ENCODE data around the gene FRRS1L. TPM values are rescaled to one million over a fixed set of nuclear protein-coding genes. Genes with fewer than 3 reads are reported as not detected.
"Not testable (repeated sequence)": the region's sequence is repeated elsewhere in the genome, so short reads cannot be mapped to it uniquely, and the experiment has no call there.

The FRRS1L gene
- total RNA-seq, 1 experiment from 2014 or later, result 0.02 TPM

DNA sequence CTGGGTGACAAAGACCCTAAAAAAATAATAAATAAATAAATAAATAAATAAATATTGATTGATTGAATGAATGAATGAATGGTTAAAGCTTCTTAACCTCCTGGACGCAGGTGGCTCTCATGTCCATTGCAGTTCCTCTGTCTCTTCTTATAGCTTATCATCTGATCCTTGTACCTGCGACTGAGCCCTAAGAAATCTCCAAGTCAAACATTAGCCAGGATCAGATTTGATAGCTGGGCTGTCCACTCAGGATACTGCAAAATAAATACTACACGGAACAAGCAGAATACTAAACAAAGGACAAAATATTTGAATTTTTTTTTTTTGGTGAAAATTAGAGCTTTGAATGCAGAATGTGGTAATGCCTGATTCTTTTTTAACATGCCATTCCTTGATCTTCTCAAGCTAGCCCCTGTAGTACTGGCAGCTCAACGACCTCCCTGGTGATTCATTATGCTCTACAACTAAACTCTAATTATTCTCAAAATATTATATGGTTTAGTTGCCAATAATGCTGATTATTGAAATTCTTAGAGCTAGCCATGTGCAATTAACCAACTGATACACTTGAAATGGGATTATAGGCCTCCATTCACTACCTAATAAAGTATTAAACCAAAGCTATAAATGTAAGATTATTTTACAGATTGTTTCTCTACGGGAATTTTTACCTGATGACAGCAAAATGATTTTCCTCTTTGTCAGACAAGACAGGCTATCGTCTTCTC lies 37.4 kb downstream of the FRRS1L start:
- Histone ChIP-seq H3K36me3 (no peaks in the 10 kb centered on the region), H3K4me1 (no peaks in the 10 kb centered on the region), H3K27ac (no peak overlapping the region), H3K27me3 (0 out of 2 replicates have a peak, but pooled peaks cover 10% of the 10 kb centered on the region), H3K9me3 (replicated peaks) (no peaks in the 10 kb centered on the region), H3K4me3 (no peak overlapping the region)
- no peak for DNase-seq

DNA sequence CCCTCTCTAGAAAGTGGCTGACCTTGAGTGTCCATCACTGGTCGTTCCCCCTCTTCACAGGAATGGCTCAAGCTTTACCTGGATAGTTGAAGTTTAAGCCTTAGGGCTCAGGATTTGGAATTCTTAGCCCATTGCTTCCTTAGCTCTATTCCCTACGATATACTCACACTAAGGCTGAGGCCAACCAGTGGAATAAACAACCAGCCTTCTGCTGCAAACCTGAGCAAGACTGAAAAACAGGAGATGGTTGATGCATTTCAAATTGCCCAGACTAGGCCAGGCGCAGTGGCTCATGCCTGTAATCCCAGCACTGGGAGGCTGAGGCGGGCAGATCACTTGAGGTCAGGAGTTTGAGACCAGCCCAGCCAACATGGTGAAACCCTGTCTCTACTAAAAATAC lies 40.4 kb downstream of the FRRS1L start:
- not testable (repeated sequence) for H3K4me3 ChIP-seq; H3K9me3 ChIP-seq (replicated peaks); H3K27ac ChIP-seq; H3K36me3 ChIP-seq; H3K4me1 ChIP-seq; DNase-seq
- H3K27me3 ChIP-seq, result 0 out of 2 replicates have a peak, but pooled peaks cover 10% of the 10 kb centered on the region

DNA sequence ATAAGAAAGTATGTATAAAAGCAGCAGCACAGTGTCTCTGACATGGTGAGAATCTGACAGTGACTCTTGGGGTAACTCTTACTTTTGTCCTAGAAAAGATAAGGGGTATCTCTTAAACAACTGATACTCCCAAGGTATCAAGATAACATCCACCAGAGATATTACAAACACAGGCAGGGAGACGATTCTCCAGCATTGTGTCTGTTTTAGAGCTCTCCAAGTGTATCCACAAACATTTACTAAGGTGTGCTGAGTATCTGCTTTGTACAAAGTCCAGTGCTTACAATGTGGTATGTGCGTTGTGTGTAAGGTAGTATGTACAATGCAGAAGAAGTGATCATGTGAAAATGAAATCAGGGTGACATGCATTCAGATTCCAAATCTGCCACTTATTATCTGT lies 42.9 kb downstream of the FRRS1L start:
- Histone ChIP-seq H3K4me3 (no peak overlapping the region), H3K4me1 (peaks cover 8% of the 10 kb centered on the region; the same call in 1 of the 2 replicates), H3K36me3 (no peaks in the 10 kb centered on the region), H3K27ac (no peak overlapping the region), H3K9me3 (replicated peaks) (no peaks in the 10 kb centered on the region), H3K27me3 (0 out of 2 replicates have a peak, but pooled peaks cover 6% of the 10 kb centered on the region)
- no peak for DNase-seq

DNA sequence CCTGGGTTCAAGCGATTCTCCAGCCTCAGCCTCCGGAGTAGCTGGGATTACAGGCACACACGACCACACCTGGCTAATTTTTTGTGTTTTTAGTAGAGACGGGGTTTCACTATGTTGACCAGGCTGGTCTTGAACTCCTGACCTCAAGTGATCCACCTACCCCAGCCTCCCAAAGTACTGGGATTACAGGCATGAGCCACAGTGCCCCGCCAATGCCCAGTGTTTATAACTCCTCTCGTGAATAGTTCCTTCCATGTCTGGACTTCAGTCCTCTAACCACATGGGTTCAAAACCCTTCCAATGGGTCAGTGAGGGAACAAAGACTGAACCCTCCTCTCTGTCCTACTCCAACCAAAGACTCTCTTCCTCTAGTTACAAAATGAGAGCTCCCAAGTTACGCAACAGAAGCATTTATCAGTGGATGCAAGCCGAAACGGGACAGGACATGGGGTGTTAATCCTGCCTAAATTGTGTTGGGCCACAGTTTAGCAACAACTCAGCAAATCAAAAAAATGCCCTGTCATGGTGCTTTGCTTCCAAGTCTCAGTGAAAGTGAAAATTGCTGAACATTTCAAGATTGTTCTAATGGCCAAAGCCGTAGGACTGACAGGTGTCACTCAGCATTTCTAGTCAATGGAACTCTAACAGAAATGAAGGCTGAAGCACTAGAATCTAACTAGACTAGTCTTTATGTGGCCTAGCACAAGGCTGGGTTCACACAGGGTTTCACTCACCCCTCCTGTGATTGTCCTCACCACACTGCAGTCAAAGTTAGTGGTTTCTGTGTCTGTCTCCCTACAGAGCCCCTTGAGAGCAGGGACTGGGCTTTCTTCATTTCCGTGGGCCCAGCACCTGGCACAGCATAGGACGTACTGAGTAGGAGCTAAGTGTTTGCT lies 44.1 kb downstream of the FRRS1L start:
- peaks cover 3% of the 10 kb centered on the region for H3K36me3 ChIP-seq
- H3K27ac ChIP-seq, result no peak overlapping the region
- H3K9me3 ChIP-seq (replicated peaks), result no peaks in the 10 kb centered on the region
- peaks cover 12% of the 10 kb centered on the region for H3K4me1 ChIP-seq
- H3K27me3 ChIP-seq, result 0 out of 2 replicates have a peak, but pooled peaks cover 6% of the 10 kb centered on the region
- no peak overlapping the region for H3K4me3 ChIP-seq
- DNase-seq, result no peak

DNA sequence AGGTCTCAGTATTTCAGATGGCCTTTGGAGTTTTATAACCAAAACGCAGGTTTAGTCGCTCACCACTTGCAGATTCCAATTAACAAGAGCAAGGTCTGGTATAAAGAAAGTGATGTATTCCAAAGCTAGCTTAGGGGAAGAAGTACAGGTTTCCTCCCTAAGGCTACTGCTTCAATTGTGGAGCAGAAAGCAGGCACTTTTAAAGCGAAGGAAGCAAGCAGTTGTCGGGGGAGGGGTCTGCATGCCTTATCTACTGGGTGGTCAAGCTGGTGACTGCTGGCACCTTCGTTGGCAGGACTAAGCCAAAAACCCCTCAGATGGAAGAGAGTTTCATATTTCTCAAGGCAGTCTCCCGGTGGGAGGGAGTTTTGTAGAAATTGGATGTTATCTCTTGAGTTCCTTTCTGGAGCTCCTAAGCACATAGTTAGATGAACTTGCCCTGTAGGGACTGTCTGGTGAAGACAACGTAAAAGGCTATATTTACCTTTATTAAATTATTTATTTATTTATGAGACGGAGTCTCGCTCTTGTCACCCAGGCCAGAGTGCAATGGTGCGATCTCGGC lies 45.7 kb downstream of the FRRS1L start:
- H3K36me3 ChIP-seq, result peaks cover 4% of the 10 kb centered on the region
- H3K9me3 ChIP-seq (replicated peaks), result no peaks in the 10 kb centered on the region
- H3K27ac ChIP-seq, result no peak overlapping the region
- no peak overlapping the region for H3K4me3 ChIP-seq
- no peaks in the 10 kb centered on the region for H3K27me3 ChIP-seq
- DNase-seq, result no peak
- H3K4me1 ChIP-seq, result peaks cover 12% of the 10 kb centered on the region

DNA sequence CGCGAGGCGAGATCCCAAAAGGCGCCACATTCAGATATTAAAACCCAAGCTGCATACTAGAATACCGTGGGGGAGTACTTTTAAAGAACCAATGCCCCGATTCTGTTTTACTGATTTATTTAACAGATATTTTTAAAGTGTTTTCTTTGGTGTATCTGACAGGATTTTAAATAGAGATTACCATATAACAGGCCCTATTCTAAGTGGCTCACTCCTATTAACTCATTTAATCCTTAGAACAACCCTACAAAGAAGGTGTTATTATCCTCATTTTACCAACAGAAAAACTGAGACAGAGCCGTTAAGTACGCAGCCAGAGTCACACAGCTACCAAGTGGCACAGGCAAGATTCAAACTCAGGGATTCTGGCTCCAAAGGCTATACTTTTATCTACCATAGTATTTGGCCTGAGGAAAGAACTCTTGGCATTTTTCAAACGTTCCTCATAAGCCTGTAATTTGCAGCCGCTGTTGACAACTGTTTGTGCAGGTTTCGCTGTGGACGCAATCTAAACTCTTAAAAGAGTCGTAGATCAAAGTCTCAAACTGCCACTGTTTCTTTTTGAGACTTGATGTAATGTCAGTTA lies 46.8 kb downstream of the FRRS1L start:
- Histone ChIP-seq H3K4me1 (peaks cover 12% of the 10 kb centered on the region), H3K27ac (peak overlapping the region; percentile 51), H3K36me3 (peaks cover 4% of the 10 kb centered on the region), H3K4me3 (peak overlapping the region; percentile 74), H3K27me3 (no peaks in the 10 kb centered on the region), H3K9me3 (replicated peaks) (no peaks in the 10 kb centered on the region)
- no peak for DNase-seq

DNA sequence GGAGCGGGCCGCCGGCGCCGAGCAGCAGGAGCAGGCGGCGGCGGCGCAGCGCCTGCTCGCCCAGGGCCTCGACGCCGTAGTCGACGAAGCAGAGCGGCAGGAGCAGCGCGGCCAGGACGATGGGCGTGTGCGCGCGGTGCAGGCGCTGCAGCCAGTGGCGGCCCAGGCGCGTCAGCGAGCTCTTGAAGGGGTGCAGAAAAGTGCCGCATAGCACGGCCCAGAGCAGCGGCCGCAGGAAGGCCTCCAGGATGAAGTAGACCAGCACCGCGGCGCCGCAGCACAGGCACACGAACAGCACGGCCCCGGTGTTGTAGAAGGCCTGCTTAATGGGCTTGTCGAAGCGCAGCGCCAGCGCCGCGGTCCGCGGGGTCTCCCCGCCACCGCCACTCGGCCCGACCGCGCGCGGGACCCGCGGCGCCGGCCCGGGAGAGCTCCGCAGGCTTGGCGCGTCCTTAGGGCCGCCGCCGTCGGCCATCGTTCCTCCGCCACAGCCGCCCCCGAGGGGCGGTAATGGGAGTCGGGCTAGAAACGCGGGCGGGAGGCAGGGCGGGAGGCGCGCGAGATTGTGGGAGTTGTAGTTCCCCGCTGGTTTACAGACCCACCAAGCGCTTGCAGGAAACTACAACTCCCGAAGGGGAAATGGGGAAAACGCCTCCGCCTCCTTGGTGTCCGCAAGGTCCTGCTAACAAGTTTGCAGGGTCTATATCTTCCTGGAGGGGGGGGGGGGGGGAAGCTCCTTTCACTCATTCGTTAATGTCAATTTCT lies 47.4 kb downstream of the FRRS1L start, which contains the start of gene TMEM245:
TSS of gene TMEM245 (minus strand) at position 509 of the 765 bp plus-strand sequence. CDS start at position 475, 34 bp downstream.
- Histone ChIP-seq H3K4me3 (peak within 1 kb of the TSS; percentile 74), H3K36me3 (peaks cover 7% of the 10 kb centered on the region), H3K27ac (peak within 1 kb of the TSS; percentile 51), H3K27me3 (no peaks in the 10 kb centered on the region), H3K4me1 (peaks cover 12% of the 10 kb centered on the region), H3K9me3 (replicated peaks) (no peaks in the 10 kb centered on the region)
- peak; percentile 99 for DNase-seq

DNA sequence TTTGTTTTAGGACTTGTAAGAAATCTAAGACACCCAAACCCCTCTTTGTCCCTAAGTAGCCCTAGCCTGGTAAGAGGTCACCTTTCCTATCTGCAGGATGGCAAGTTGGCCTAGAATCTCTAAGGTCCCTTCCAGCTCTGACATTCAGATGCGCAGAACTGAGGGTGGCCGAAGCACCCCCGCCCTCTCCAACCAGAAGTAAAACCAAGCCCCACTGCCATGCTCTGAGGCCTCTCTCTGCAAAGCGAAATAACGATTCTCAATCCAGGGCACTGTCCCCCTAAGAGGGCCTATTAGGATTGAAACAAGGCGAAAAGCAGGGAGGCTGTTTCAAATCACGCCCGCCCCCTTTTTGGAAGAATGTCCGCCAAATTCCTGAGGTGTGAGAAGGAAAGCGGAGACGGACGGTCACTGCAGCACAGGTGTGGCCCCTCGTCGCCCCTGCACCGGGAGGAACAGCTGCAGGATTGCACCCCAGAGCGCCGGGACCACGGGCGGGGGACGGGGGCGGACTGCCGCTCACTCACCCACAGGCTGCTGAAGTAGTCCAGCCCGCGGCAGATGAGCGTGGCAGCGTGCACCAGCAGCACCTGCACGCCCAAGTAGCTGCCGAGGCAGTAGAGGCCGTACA lies 48.1 kb downstream of the FRRS1L start:
- H3K27me3 ChIP-seq, result no peaks in the 10 kb centered on the region
- no peaks in the 10 kb centered on the region for H3K9me3 ChIP-seq (replicated peaks)
- peak overlapping the region; percentile 74 for H3K4me3 ChIP-seq
- peaks cover 12% of the 10 kb centered on the region for H3K4me1 ChIP-seq
- peak; percentile 60 to 65 for DNase-seq
- peak overlapping the region; percentile 35 for H3K27ac ChIP-seq
- peaks cover 7% of the 10 kb centered on the region for H3K36me3 ChIP-seq

DNA sequence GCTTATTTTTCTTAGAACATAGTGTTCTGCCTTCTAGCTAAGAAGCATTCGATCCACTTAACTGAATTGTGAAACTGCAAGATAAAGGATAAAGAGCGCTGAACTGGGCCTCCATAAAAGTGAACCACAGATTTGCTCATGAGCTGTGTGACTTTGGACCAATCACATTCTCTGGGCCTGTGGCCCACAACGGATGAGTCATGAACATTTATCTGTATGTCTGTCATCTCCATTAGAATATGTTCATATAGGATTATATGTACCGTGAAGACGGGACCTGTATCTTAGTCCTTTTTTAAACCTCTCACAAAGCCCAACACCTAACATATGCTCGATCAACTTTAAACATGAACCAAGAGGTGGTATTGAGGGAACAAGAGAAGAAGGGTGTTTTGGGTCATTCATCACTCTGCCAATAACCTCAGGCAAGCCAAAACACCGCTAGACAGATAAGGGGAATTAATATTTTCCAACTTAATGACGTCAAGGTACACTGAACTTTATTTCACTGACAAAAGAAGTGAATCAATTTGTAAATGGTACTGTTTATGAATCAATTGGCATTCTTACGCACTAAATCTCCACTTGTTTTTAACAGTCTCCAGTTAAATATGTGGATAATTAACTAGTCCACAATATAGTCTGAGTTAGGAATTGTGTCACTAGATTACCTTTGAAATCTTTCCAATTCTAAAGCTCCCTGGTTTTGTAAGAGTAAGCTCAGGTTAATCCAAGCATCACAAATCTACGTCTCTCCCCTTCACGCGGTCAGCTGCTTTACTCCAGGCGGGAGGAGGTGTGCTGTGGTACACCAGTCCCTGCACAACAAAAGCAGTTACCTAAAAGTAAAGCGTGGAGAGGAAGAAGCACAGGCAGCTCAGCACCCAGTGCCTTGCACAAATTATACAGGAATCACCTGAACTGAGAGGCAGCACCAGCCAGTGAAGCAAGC lies 48.9 kb downstream of the FRRS1L start:
- H3K4me3 ChIP-seq, result peak overlapping the region; percentile 74
- peaks cover 12% of the 10 kb centered on the region for H3K4me1 ChIP-seq
- H3K27ac ChIP-seq, result peak overlapping the region; percentile 35
- H3K9me3 ChIP-seq (replicated peaks), result no peaks in the 10 kb centered on the region
- H3K36me3 ChIP-seq, result peaks cover 7% of the 10 kb centered on the region
- no peaks in the 10 kb centered on the region for H3K27me3 ChIP-seq
- no peak for DNase-seq

DNA sequence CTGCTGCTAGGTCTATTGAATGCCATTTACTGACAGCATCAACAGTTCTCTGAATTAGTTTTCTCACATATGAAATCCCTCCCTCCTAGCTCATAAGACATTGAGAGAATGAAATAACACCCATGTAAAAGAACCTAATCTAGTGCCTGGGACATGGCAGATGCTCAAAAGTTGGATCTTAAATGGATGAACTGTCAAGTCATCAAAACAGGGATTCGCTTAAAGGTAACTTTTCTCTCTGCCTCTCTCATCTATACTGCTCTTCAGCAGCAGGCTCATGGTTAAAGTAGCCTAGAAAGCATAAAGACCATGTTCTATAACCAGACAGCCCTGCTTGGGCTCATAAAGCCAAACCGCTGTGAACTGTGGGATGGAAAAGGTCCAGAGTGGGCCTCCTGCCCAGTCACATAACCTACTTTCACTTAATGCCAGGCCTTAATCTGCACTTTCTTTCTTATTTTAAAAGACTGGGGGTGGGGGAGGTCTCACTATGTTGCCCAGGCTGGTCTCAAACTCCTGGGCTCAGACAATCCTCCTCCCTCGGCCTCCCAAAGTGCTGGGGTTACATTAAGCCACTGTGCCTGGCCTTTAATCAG lies 51.0 kb downstream of the FRRS1L start:
- H3K36me3 ChIP-seq, result peaks cover 7% of the 10 kb centered on the region
- H3K4me1 ChIP-seq, result peaks cover 19% of the 10 kb centered on the region
- H3K9me3 ChIP-seq (replicated peaks), result no peaks in the 10 kb centered on the region
- DNase-seq, result no peak
- H3K27ac ChIP-seq, result no peak overlapping the region
- H3K27me3 ChIP-seq, result no peaks in the 10 kb centered on the region
- no peak overlapping the region for H3K4me3 ChIP-seq

DNA sequence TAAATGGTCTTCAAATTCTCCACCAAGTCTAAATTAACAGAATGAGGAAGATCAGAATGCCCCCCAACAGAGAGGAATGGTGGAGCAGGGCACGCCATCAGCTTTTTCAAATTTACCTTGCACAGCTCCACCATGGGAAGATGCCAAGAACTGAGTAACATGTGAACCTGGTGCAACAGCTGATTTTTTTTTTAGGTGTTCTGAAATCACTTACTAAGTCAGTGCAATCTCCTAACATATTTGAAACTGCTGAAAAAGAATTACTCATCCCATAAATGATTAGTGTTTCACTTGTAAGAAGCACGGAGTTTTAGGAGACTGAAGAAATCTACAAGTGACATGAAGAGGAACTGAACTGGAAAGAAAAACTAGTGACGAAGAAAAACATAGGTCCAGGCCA lies 52.4 kb downstream of the FRRS1L start:
- Histone ChIP-seq H3K27ac (no peak overlapping the region), H3K27me3 (no peaks in the 10 kb centered on the region), H3K9me3 (replicated peaks) (no peaks in the 10 kb centered on the region), H3K36me3 (peaks cover 7% of the 10 kb centered on the region), H3K4me3 (no peak overlapping the region), H3K4me1 (peaks cover 26% of the 10 kb centered on the region)
- DNase-seq, result no peak

DNA sequence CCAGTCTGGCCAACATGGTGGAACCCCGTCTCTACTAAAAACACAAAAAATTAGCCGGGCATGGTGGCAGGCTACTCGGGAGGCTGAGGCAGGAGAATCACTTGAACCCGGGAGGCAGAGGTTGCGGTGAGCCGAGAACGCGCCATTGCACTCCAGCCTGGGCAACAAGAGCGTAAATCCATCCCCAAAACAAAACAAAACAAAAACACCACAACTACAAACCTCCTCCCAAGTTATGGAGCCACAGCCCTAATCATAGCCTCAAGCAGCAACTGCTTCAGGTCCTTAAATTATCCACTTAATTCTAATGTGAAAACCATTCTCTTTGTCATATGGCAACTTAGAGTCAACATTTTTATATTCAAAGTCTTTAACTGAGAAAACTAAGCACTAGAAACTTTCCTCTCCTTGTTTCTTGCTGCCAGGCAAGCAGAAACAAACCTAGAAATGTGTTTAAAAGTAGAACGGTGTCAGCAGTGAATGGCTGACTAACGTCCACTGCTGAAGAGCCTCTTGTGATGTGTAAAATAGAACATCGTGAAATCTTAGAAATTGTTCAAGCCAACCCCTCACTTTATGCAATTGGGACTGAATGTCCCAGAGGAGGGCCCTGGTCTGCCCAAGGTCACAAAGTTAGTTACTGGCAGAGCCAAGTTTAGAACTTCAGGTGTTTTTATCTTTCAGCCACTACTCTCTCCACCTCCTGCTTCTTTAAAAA lies 53.0 kb downstream of the FRRS1L start:
- no peak for DNase-seq
- Histone ChIP-seq H3K4me3 (no peak overlapping the region), H3K27ac (no peak overlapping the region), H3K36me3 (peaks cover 7% of the 10 kb centered on the region), H3K27me3 (no peaks in the 10 kb centered on the region), H3K4me1 (peaks cover 30% of the 10 kb centered on the region), H3K9me3 (replicated peaks) (no peaks in the 10 kb centered on the region)

Data from SJCRH30 (cell line).